HG02840 (cell line): ENCODE measurements around the gene SEC61A1.
A peak's percentile ranks its signal among the peaks of the same experiment; 100 is the strongest.

ENCODE experiments used
- ATAC-seq: cut with Tn5 transposase; IDR thresholded peaks from one replicate; pipeline ENCODE4 v1.9.1; 2021; ENCODE audit warnings: mild to moderate bottlenecking, moderate library complexity, moderate number of reproducible peaks; ENCODE audit not compliant: unreplicated experiment, low FRiP score

SEC61A1 gene

GRCh38 chr3:128056258-128056657 is 4.0 kb downstream of the SEC61A1 start:
- ATAC-seq, result no peak

- no peak for ATAC-seq
These were observed 8.5 kb downstream of the SEC61A1 start for GRCh38 chr3:128060473-128061381.

- no peak for ATAC-seq
These were observed 10.0 kb downstream of the SEC61A1 start for GRCh38 chr3:128062033-128062745.

- ATAC-seq, result no peak
These were observed 11.6 kb downstream of the SEC61A1 start for GRCh38 chr3:128063865-128064264.

GRCh38 chr3:128064962-128065361 is 12.7 kb downstream of the SEC61A1 start:
- no peak for ATAC-seq

- no peak for ATAC-seq
These were observed 13.9 kb downstream of the SEC61A1 start for GRCh38 chr3:128066114-128066513.

- no peak for ATAC-seq
These were observed 14.4 kb downstream of the SEC61A1 start for GRCh38 chr3:128066676-128067075.

- no peak for ATAC-seq
These were observed 15.3 kb downstream of the SEC61A1 start for GRCh38 chr3:128067489-128067888.

GRCh38 chr3:128068156-128068620 is 16.0 kb downstream of the SEC61A1 start:
- no peak for ATAC-seq

- no peak for ATAC-seq
These were observed 17.0 kb downstream of the SEC61A1 start for GRCh38 chr3:128069271-128069670.

- no peak for ATAC-seq
These were observed 18.8 kb downstream of the SEC61A1 start for GRCh38 chr3:128070898-128071591.

GRCh38 chr3:128071771-128072453 is 19.7 kb downstream of the SEC61A1 start:
- no peak for ATAC-seq

- no peak for ATAC-seq
These were observed 20.4 kb downstream of the SEC61A1 start for GRCh38 chr3:128072454-128073184.

GRCh38 chr3:128073185-128073725 is 21.0 kb downstream of the SEC61A1 start:
- ATAC-seq, result no peak

GRCh38 chr3:128073807-128074206 is 21.6 kb downstream of the SEC61A1 start:
- no peak for ATAC-seq

- ATAC-seq, result no peak
These were observed 22.7 kb downstream of the SEC61A1 start for GRCh38 chr3:128074851-128075521.

GRCh38 chr3:128075522-128076482 is 23.6 kb downstream of the SEC61A1 start:
- peak; percentile 58 for ATAC-seq
